ENCODE measurements around the gene CD1D.
A peak's percentile ranks its signal among the peaks of the same experiment; 100 is the strongest.

Gene CD1D

DNA sequence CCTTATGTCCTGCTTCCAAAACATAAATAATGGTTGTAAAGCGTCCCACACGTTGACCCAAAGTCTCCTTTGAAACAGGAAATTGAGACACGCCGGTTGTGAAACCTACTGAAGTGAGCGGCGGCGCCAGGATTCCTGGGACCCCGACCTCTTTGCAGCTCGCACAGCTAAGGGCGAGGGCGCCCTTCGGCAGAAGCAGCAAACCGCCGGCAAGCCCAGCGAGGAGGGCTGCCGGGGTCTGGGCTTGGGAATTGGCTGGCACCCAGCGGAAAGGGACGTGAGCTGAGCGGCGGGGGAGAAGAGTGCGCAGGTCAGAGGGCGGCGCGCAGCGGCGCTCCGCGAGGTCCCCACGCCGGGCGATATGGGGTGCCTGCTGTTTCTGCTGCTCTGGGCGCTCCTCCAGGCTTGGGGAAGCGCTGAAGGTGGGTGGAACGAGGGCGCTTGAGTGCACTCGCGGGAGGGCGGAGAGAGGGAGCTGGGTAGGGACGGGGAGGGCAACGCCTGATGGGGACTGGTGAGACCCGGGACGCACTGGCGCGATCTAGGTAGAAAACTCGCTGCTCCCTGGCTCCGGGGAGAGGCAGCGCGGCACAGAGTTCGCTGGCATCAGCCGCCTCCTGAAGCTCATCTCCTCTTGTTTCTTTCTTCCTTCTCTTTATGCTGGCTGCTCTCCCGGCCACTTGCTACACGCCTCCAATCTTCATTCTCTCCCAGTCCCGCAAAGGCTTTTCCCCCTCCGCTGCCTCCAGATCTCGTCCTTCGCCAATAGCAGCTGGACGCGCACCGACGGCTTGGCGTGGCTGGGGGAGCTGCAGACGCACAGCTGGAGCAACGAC, at the start of gene CD1D:
TSS of gene CD1D (plus strand) at position 155 of the 836 bp plus-strand sequence. CDS start at position 362, 207 bp downstream.
- peak; percentile 53 for DNase-seq (ENCODE audit: extremely low spot score)
- CTCF ChIA-PET: interaction anchor here (1.1 to 1.8 kb wide), 2 partner anchors 13 to 19 kb away, joined by 3 to 4 read pairs; no protein-coding TSS in a partner anchor
- POLR2A ChIA-PET: no interaction called here
- TF ChIP-seq CTCF (IDR thresholded peaks at IDR 0.05; ENCODE audit: control extremely low read depth, extremely low read depth, low read depth, missing control alignments): no peak

DNA sequence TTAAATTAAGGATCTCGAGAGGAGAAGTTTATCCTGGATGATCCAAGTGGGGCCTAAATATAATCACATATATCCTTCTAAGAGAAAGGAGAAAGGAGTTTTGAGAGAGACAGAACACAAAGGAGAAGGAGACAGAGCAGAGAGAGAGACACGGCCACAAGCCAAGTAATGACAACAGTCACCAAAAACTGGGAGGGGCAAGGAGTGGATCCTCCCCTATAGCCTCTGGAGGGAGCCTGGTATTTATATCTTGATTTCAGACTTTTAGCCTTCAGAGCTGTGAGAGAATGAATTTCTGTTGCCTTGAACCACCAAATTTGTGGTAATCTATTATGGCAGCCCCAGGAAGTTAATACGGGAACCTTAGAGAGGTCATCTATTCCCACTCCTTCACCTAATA, 49.5 kb upstream of the CD1D start:
- POLR2A ChIA-PET: no interaction called here
- no peak for DNase-seq (ENCODE audit: extremely low spot score)
- CTCF ChIA-PET: interaction anchor here (1.1 kb wide), 1 partner anchor 9 kb away, joined by 3 read pairs; no protein-coding TSS in a partner anchor
- TF ChIP-seq CTCF (IDR thresholded peaks at IDR 0.05; ENCODE audit: control extremely low read depth, extremely low read depth, low read depth, missing control alignments): no peak

DNA sequence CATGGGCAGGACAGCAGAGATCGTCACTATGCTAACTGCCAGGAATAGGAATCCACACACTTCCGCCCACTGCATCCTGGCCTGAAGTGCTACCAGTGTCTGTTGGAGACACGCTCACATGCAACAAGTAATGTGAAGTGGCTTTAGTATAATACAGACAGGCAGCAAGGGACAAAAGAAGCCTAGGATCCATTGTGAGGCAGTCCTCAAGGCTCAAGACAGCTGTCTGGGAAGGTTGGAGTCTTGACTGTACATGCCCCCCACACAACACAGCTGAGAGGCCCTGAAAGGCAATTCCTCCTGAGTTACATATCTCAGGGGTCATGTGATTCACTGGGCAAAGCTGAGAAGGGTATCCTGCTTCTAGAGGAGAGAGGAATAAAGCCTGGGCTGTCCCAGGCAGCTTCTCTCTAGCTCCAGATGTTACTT, 39.9 kb upstream of the CD1D start:
- DNase-seq (ENCODE audit: extremely low spot score): no peak
- ChIA-PET POLR2A (no interaction called here), CTCF (interaction anchor here (1.6 to 1.8 kb wide), 2 partner anchors 9 to 16 kb away, joined by 4 to 6 read pairs; no protein-coding TSS in a partner anchor)
- no peak for TF ChIP-seq CTCF (IDR thresholded peaks at IDR 0.05; ENCODE audit: control extremely low read depth, extremely low read depth, low read depth, missing control alignments)

- ChIA-PET POLR2A (no interaction called here), CTCF (interaction anchor here (1.0 to 1.5 kb wide), 3 partner anchors 15 to 154 kb away, joined by 3 to 5 read pairs (median 3); no protein-coding TSS in a partner anchor)
- DNase-seq (ENCODE audit: extremely low spot score): no peak
- no peak for TF ChIP-seq CTCF (IDR thresholded peaks at IDR 0.05; ENCODE audit: control extremely low read depth, extremely low read depth, low read depth, missing control alignments)
Observed at GRCh38 chr1:158145173-158145719, 35.4 kb upstream of the CD1D start.

DNA sequence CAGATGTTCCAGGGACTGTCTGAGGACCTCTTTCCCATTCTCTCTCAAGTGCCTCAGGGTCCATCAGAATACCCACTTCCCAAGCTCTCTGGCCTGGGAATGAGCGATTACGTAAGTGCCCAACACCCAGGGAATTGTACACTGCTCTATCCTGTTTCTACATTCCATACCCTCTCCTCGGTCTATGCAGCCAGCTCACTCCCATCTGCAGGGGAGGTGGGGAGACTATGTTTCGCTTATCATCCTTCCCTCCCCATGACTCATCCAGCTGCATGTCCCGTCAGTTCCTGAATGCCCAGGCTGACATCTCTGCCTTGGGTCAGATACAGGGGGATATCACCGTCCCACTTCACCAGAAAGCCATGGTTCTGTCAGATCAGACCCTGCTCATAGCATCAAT, 34.5 kb upstream of the CD1D start:
- ChIA-PET POLR2A (no interaction called here), CTCF (interaction anchor here (1.3 to 1.5 kb wide), 2 partner anchors 14 to 155 kb away, joined by 3 to 5 read pairs; no protein-coding TSS in a partner anchor)
- DNase-seq (ENCODE audit: extremely low spot score): no peak
- TF ChIP-seq CTCF (IDR thresholded peaks at IDR 0.05; ENCODE audit: control extremely low read depth, extremely low read depth, low read depth, missing control alignments): no peak

GRCh38 chr1:158146739-158147138, 34.0 kb upstream of the CD1D start:
- POLR2A ChIA-PET: no interaction called here
- no peak for DNase-seq (ENCODE audit: extremely low spot score)
- TF ChIP-seq CTCF (IDR thresholded peaks at IDR 0.05; ENCODE audit: control extremely low read depth, extremely low read depth, low read depth, missing control alignments): no peak
- CTCF ChIA-PET: no interaction called here

Data from GM10248 (cell line).